ENCODE results near the gene GRM8.

DNA sequence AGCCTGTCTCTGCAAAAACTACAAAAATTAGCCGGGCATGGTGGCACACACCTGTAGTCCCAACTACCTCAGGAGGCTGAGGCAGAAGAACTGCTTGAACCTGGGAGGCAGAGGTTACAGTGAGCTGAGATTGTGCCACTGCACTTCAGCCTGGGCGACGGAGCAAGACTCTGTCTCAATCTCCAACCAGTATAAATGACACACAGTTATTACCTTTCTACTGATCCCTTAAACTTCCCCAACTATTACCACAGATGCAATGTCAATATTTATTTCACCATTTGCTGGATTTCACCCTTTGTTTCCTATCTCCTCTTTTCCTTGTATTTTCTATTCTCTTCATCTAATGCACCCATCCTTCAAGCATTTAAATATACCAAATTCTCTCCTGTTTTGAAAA is 431.8 kb downstream of the GRM8 start:
- TF ChIP-seq, protein P1, sequence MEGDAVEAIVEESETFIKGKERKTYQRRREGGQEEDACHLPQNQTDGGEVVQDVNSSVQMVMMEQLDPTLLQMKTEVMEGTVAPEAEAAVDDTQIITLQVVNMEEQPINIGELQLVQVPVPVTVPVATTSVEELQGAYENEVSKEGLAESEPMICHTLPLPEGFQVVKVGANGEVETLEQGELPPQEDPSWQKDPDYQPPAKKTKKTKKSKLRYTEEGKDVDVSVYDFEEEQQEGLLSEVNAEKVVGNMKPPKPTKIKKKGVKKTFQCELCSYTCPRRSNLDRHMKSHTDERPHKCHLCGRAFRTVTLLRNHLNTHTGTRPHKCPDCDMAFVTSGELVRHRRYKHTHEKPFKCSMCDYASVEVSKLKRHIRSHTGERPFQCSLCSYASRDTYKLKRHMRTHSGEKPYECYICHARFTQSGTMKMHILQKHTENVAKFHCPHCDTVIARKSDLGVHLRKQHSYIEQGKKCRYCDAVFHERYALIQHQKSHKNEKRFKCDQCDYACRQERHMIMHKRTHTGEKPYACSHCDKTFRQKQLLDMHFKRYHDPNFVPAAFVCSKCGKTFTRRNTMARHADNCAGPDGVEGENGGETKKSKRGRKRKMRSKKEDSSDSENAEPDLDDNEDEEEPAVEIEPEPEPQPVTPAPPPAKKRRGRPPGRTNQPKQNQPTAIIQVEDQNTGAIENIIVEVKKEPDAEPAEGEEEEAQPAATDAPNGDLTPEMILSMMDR (IDR thresholded peaks at IDR 0.05), result no peak
- TF ChIP-seq POLR2AphosphoS5 (IDR thresholded peaks at IDR 0.05) (no peak), POLR2A (IDR thresholded peaks at IDR 0.05) (no peak), EP300 (IDR thresholded peaks at IDR 0.05) (no peak)

All from stomach (tissue), 4 donors.